Neuronal stem cell (in vitro differentiated cells): ENCODE data around the gene CNN1.
A peak's percentile ranks its signal among the peaks of the same experiment; 100 is the strongest.

Experiments
- DNase-seq: peaks from one replicate; pipeline ENCODE4 v3.0.0-alpha.2; 2013; ENCODE audit warnings: low spot score
- H2AFZ ChIP-seq: one replicate; pipeline ENCODE4 v1.6.1; 2013; ENCODE audit warnings: mild to moderate bottlenecking, low read length, inconsistent platforms
- H2AK5ac ChIP-seq: 2 replicates; pipeline ENCODE4 v1.6.1; 2013; ENCODE audit warnings: low read depth, mild to moderate bottlenecking, inconsistent platforms, low read length, moderate library complexity, mixed read lengths
- H2BK120ac ChIP-seq: 2 replicates; pipeline ENCODE4 v1.6.1; 2013; ENCODE audit warnings: low read depth, mild to moderate bottlenecking, inconsistent platforms, low read length, moderate library complexity, mixed read lengths
- H2BK12ac ChIP-seq: one replicate; pipeline ENCODE4 v1.6.1; 2013; ENCODE audit warnings: low read length, inconsistent platforms
- H2BK15ac ChIP-seq: 2 replicates; pipeline ENCODE4 v1.6.1; 2013; ENCODE audit warnings: mild to moderate bottlenecking, low read length, inconsistent platforms, mixed read lengths
- H2BK5ac ChIP-seq: one replicate; pipeline ENCODE4 v1.6.1; 2013; ENCODE audit warnings: inconsistent platforms, mild to moderate bottlenecking, low read length, moderate library complexity
- H3K14ac ChIP-seq: one replicate; pipeline ENCODE4 v1.6.1; 2013; ENCODE audit warnings: low read length, inconsistent platforms
- H3K18ac ChIP-seq: 2 replicates; pipeline ENCODE4 v1.6.1; 2013; ENCODE audit warnings: low read length, inconsistent platforms
- H3K23ac ChIP-seq: 2 replicates; pipeline ENCODE4 v1.6.1; 2013; ENCODE audit warnings: low read depth, mild to moderate bottlenecking, mixed read lengths, low read length, inconsistent platforms; ENCODE audit not compliant: poor library complexity
- H3K27ac ChIP-seq: replicated peaks from 3 replicates; pipeline ENCODE4 v1.5.1; 2013; ENCODE audit warnings: low read length, inconsistent platforms
- H3K27me3 ChIP-seq, 3 experiments: 2 replicates each; pipeline ENCODE4 v1.6.1; 2013; ENCODE audit warnings: low read length in 3 of 3, mild to moderate bottlenecking in 2 of 3, inconsistent platforms in 1 of 3, low read depth in 1 of 3, mixed read lengths in 1 of 3, moderate library complexity in 1 of 3; ENCODE audit not compliant: control insufficient read depth in 3 of 3, insufficient read depth in 3 of 3
- H3K36me3 ChIP-seq, 2 donors: replicated peaks in 1 of 2; 2 replicates each; pipeline ENCODE4 v1.6.1; 2013; ENCODE audit warnings: low read length in 2 of 2; ENCODE audit not compliant: control insufficient read depth in 2 of 2, insufficient read depth in 2 of 2
- H3K4ac ChIP-seq: 2 replicates; pipeline ENCODE4 v1.6.1; 2013; ENCODE audit warnings: inconsistent platforms, mild to moderate bottlenecking, low read length, moderate library complexity
- H3K4me1 ChIP-seq, 2 donors: 1 replicate in 1 of 2; 2 replicates in 1 of 2; pipeline ENCODE4 v1.6.1; 2013; ENCODE audit warnings: low read length in 2 of 2, low read depth in 1 of 2; ENCODE audit not compliant: control insufficient read depth in 2 of 2, insufficient read depth in 1 of 2
- H3K4me2 ChIP-seq: one replicate; pipeline ENCODE4 v1.6.1; 2013; ENCODE audit warnings: mild to moderate bottlenecking, low read length, inconsistent platforms; ENCODE audit not compliant: insufficient read depth, poor library complexity, severe bottlenecking
- H3K4me3 ChIP-seq, 2 donors: 2 replicates each; pipeline ENCODE4 v1.5.1; 2013; ENCODE audit warnings: low read length in 2 of 2, mild to moderate bottlenecking in 2 of 2, inconsistent platforms in 1 of 2, moderate library complexity in 1 of 2
- H3K79me1 ChIP-seq: one replicate; pipeline ENCODE4 v1.6.1; 2013; ENCODE audit warnings: low read depth, mild to moderate bottlenecking, inconsistent platforms, low read length, moderate library complexity
- H3K9ac ChIP-seq: one replicate; pipeline ENCODE4 v1.6.1; 2013; ENCODE audit warnings: mild to moderate bottlenecking, low read depth, low read length, inconsistent platforms; ENCODE audit not compliant: poor library complexity
- H3K9me3 ChIP-seq, 2 donors: replicated peaks in 1 of 2; 2 replicates each; pipeline versions ENCODE3 to v1.6.1; 2013; ENCODE audit warnings: low read length in 2 of 2, mild to moderate bottlenecking in 2 of 2, inconsistent platforms in 1 of 2, low read depth in 1 of 2, mixed read lengths in 1 of 2, moderate library complexity in 1 of 2; ENCODE audit not compliant: control insufficient read depth in 2 of 2, insufficient read depth in 1 of 2
- H4K8ac ChIP-seq: one replicate; pipeline ENCODE4 v1.6.1; 2013; ENCODE audit warnings: low read depth, mild to moderate bottlenecking, inconsistent platforms, low read length, moderate library complexity
- H4K91ac ChIP-seq: one replicate; pipeline ENCODE4 v1.6.1; 2013; ENCODE audit warnings: low read length, low read depth, mild to moderate bottlenecking, inconsistent platforms; ENCODE audit not compliant: poor library complexity
- WGBS, 2 donors: extraction: QIAGEN DNeasy Blood & Tissue Kit; methylation state at CpG; one replicate each; pipeline ENCODE4 v1.1.7; 2013; ENCODE audit warnings: missing lambda C conversion rate in 2 of 2, mixed read lengths in 1 of 2; ENCODE audit not compliant: insufficient read length in 2 of 2, insufficient replicate concordance in 1 of 2; ENCODE audit errors: extremely low coverage in 2 of 2; 5-methylcytosine and 5-hydroxymethylcytosine counted together

CNN1 gene

DNA sequence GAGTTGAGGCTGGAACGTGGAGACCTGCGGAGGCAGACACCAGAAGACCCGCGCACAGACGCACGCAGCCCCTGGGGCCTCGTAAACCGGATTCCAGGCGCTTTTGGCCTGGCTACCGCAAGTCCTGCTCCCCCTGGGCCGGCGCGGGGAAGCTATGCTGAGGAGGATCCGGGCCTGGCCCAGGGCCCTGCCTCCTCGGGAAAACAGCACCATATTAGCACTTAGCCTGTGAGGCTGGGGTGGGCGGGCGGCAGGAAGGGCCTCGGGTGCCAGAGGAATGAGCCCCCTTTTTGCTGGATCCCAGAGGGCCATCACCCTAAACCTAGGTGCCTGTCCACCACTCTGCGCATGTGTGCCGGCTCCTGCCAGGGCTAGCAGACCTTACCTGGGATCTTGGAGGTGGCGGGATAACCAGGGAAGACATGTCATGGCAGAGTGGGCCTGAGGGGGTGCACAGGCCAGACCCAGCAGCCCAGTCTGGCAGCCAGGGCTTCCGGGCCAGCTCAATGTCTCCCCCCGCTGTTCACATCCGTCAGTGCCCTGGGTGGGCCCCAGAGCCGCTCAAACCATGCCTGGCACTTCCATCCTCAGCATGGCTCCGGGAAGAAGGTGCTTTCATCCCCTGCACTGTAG is 13.1 kb downstream of the CNN1 start:
- H3K27ac ChIP-seq = no peak overlapping the region

DNA sequence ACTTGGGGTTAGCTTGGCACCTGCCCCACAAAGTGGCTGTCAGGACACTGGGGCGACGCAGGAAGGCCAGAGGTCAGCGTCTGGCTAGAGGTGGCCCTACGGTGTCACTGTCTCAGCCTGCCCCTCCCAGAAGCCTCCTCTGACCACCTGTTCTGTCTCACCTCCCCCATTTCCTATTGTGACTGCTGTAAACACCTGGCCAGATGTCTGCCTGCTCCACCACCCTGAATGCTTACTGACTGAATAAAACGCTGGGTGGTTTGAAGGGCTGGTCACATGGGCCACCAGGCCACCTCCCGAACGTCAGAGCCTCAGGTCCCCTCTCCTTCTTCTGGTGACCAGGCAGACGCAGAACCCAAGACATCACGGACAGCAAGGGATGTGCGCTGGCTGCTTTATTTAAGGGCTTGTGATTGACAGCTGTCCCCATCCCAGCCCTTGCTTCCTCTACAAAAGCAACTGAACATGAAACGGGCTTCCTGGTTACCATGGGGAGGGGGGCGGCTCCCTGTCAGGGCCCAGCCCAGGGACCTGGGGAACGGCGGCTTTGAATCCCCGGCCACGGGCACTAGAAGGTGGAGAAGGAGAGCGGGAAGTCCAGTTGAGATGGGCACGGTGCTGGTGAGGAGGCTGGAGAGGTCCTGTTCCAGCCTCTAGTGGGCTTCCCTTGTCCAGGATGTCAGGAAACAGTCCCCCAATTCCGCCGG is 14.2 kb downstream of the CNN1 start:
- H3K14ac ChIP-seq = no peak overlapping the region
- WGBS, 2 donors = no CpG with 5 or more reads among the region's 20 CpGs

More for the DNA sequence above, 13.1 kb downstream of the CNN1 start:
- no peak overlapping the region for H2AFZ ChIP-seq
- H4K8ac ChIP-seq = no peak overlapping the region
- H3K18ac ChIP-seq = peak overlapping the region; percentile 13
- no peak for DNase-seq
- H3K9ac ChIP-seq = no peak overlapping the region
- no peaks in the 10 kb centered on the region for H3K27me3 ChIP-seq
- H2BK12ac ChIP-seq = no peak overlapping the region
- no peak overlapping the region for H4K91ac ChIP-seq
- peak overlapping the region; percentile 27 for H2AK5ac ChIP-seq
- no CpG with 5 or more reads among the region's 26 CpGs for WGBS, 2 donors
- H3K23ac ChIP-seq = peak overlapping the region; percentile 68
- H3K79me1 ChIP-seq = peaks cover 9% of the 10 kb centered on the region
- no peak overlapping the region for H2BK120ac ChIP-seq
- no peak overlapping the region for H2BK15ac ChIP-seq
- no peaks in the 10 kb centered on the region for H3K4me1 ChIP-seq
- H3K14ac ChIP-seq = no peak overlapping the region
- no peak overlapping the region for H3K4me2 ChIP-seq
- H3K9me3 ChIP-seq = peaks cover 0 to 2% of the 10 kb centered on the region in 2 donors
- no peak overlapping the region for H3K4ac ChIP-seq
- no peak overlapping the region for H3K4me3 ChIP-seq
- peak overlapping the region; percentile 49 for H2BK5ac ChIP-seq
- peaks cover 21 to 45% of the 10 kb centered on the region in 2 donors for H3K36me3 ChIP-seq

DNA sequence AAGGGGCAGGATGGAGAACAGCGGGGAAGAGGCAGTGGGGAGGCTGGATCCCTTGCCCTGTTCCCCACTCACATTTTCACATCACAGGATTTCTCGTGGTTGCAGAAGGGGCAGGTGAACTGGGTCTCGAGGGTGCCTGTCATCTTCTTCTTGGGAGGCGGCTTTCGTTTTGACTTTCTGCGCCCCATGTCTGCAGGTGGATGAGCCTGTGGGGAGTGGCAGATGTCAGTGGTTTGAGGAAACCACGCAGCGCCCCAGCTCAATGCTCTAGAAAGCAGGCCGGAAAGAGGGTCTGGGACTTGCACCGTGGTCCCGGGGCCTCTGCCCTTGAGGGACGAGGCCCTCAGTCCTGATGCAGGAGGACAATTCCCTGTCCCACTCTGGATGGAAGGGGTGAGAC is 15.5 kb downstream of the CNN1 start:
- Histone ChIP-seq H2BK120ac (no peak overlapping the region), H2AFZ (no peak overlapping the region), H3K27me3 (no peaks in the 10 kb centered on the region), H3K27ac (no peak overlapping the region), H3K23ac (no peak overlapping the region), H2BK12ac (no peak overlapping the region), H2BK15ac (no peak overlapping the region), H3K9me3 (peaks cover 0 to 2% of the 10 kb centered on the region in 2 donors), H3K4me1 (peaks cover 5 to 7% of the 10 kb centered on the region in 2 donors), H3K79me1 (peaks cover 15% of the 10 kb centered on the region), H3K4me2 (no peak overlapping the region), H4K91ac (no peak overlapping the region), H3K9ac (no peak overlapping the region), H2AK5ac (no peak overlapping the region), H3K4ac (no peak overlapping the region), H2BK5ac (no peak overlapping the region), H3K18ac (no peak overlapping the region), H4K8ac (no peak overlapping the region), H3K14ac (no peak overlapping the region), H3K36me3 (peaks cover 16 to 45% of the 10 kb centered on the region in 2 donors), H3K4me3 (no peak overlapping the region)
- no peak for DNase-seq
- WGBS, 2 donors = no CpG with 5 or more reads among the region's 12 CpGs

More for the DNA sequence above, 14.2 kb downstream of the CNN1 start:
- H2BK15ac ChIP-seq = no peak overlapping the region
- H3K4me2 ChIP-seq = no peak overlapping the region
- H3K9ac ChIP-seq = no peak overlapping the region
- peaks cover 11% of the 10 kb centered on the region for H3K79me1 ChIP-seq
- DNase-seq = no peak
- H2AK5ac ChIP-seq = no peak overlapping the region
- no peak overlapping the region for H3K18ac ChIP-seq
- peaks cover 18 to 45% of the 10 kb centered on the region in 2 donors for H3K36me3 ChIP-seq
- no peak overlapping the region for H4K8ac ChIP-seq
- H2BK5ac ChIP-seq = no peak overlapping the region
- no peak overlapping the region for H3K27ac ChIP-seq
- H3K4me1 ChIP-seq = peaks cover 1 to 2% of the 10 kb centered on the region in 2 donors
- H3K9me3 ChIP-seq = peaks cover 0 to 2% of the 10 kb centered on the region in 2 donors
- H3K23ac ChIP-seq = no peak overlapping the region
- H2BK120ac ChIP-seq = no peak overlapping the region
- no peak overlapping the region for H4K91ac ChIP-seq
- no peak overlapping the region for H2AFZ ChIP-seq
- H2BK12ac ChIP-seq = no peak overlapping the region
- no peaks in the 10 kb centered on the region for H3K27me3 ChIP-seq
- H3K4ac ChIP-seq = no peak overlapping the region
- no peak overlapping the region for H3K4me3 ChIP-seq

DNA sequence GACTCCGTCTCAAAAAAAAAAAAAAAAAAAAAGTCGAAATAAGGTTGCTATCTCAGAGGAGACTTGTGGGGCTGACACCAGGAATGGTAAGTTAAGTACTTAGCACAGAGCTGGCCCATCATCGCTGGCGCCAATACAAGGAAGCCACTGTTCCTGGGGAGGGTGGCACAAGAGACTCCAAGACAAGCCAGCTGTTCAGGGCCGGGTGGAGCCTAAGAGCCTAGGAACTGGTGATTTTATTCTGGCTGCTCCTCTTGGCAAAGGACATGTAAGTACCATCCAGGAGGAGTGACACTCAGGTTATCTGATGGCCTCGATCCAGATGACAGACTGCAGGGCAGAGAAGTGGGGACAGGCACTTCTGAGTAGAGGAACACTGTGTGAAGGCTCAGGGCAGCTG is 16.6 kb downstream of the CNN1 start:
- no peak overlapping the region for H3K18ac ChIP-seq
- H2BK15ac ChIP-seq = no peak overlapping the region
- no peak overlapping the region for H2BK12ac ChIP-seq
- no peak for DNase-seq
- no peak overlapping the region for H3K14ac ChIP-seq
- H3K27ac ChIP-seq = no peak overlapping the region
- no peak overlapping the region for H2BK120ac ChIP-seq
- H2AK5ac ChIP-seq = no peak overlapping the region
- H2AFZ ChIP-seq = no peak overlapping the region
- peaks cover 5 to 7% of the 10 kb centered on the region in 2 donors for H3K4me1 ChIP-seq
- peaks cover 0 to 1% of the 10 kb centered on the region in 2 donors for H3K9me3 ChIP-seq
- H3K4me2 ChIP-seq = no peak overlapping the region
- no peak overlapping the region for H3K23ac ChIP-seq
- H4K91ac ChIP-seq = no peak overlapping the region
- H4K8ac ChIP-seq = no peak overlapping the region
- H3K9ac ChIP-seq = no peak overlapping the region
- H3K36me3 ChIP-seq = peaks cover 15 to 45% of the 10 kb centered on the region in 2 donors
- H3K27me3 ChIP-seq = no peaks in the 10 kb centered on the region
- H3K4me3 ChIP-seq = peak overlapping the region in 1 of 2 donors; percentile 13
- H3K79me1 ChIP-seq = peaks cover 15% of the 10 kb centered on the region
- H3K4ac ChIP-seq = no peak overlapping the region
- H2BK5ac ChIP-seq = no peak overlapping the region
- WGBS, 2 donors = no CpG with 5 or more reads among the region's 6 CpGs
